Subcutaneous adipose tissue (tissue), 4 donors: ENCODE measurements around the gene DOK1. TPM values are rescaled to one million over a fixed set of nuclear protein-coding genes. Genes with fewer than 3 reads are reported as not detected.

Source experiments
- CTCF ChIP-seq: fragments of 450-650 bp; IDR thresholded peaks from one replicate; pipeline ENCODE4 v1.5.1; 2016; ENCODE audit warnings: low read depth, mild to moderate bottlenecking, control low read depth, antibody characterized with exemption, moderate library complexity
- total RNA-seq, 4 donors: library from RNA; depleted of rRNA; stranded (reverse); fragments of >200 nt; gene quantifications; one replicate each; pipeline ENCODE4 v1.1.0, GENCODE V29; 2016

The DOK1 gene
- total RNA-seq, 4 donors from 2014 or later, result 11.1 to 50.2 (median 42.7) TPM

GRCh38 chr2:74522516-74522915 lies 32.0 kb upstream of the DOK1 start:
- no peak for TF ChIP-seq CTCF

GRCh38 chr2:74524005-74524404 lies 30.5 kb upstream of the DOK1 start:
- no peak for TF ChIP-seq CTCF

- TF ChIP-seq CTCF, result no peak
Measured at GRCh38 chr2:74524955-74525716, 29.4 kb upstream of the DOK1 start.

- TF ChIP-seq CTCF, result no peak
Measured at GRCh38 chr2:74525717-74526648, 28.5 kb upstream of the DOK1 start, which contains the start of gene DQX1. Gene DQX1 (minus strand): TSS chr2:74526231. CDS start chr2:74525729, 502 bp downstream.

- TF ChIP-seq CTCF, result no peak
Measured at GRCh38 chr2:74526649-74527230, 27.8 kb upstream of the DOK1 start.

- TF ChIP-seq CTCF, result no peak
Measured at GRCh38 chr2:74527741-74528140, 26.8 kb upstream of the DOK1 start.
